Keratinocyte (primary cell): ENCODE data around the gene GPR173. TPM values are rescaled to one million over a fixed set of nuclear protein-coding genes. Genes with fewer than 3 reads are reported as not detected.

Experiments
- DNase-seq: peaks from one replicate; pipeline ENCODE4 v3.0.0-alpha.2; 2011; ENCODE audit warnings: low read depth, missing footprints, low spot score
- FAIRE-seq: peaks from 2 replicates; lab custom pipeline; 2011; peaks lifted over from hg19 to GRCh38; lab: Jason Lieb, UNC
- H2AFZ ChIP-seq: 2 replicates; pipeline ENCODE4 v1.6.0; 2012; ENCODE audit warnings: low read length, control low read depth, inconsistent platforms; ENCODE audit not compliant: control insufficient read depth
- H3K27ac ChIP-seq: 2 replicates; pipeline ENCODE4 v1.5.1; 2011; ENCODE audit warnings: low read length; ENCODE audit not compliant: control insufficient read depth, insufficient read depth
- H3K27me3 ChIP-seq: 3 replicates; pipeline ENCODE4 v1.6.0; 2011; ENCODE audit warnings: low read length; ENCODE audit not compliant: control insufficient read depth, insufficient read depth; ENCODE audit errors: extremely low read depth
- H3K36me3 ChIP-seq, 2 experiments: 2 replicates in 1 of 2; 3 replicates in 1 of 2; pipeline ENCODE4 v1.5.1; 2011; ENCODE audit warnings: low read length in 2 of 2, mild to moderate bottlenecking in 1 of 2; ENCODE audit not compliant: control insufficient read depth in 2 of 2, insufficient read depth in 2 of 2; ENCODE audit errors: extremely low read depth in 1 of 2
- H3K4me1 ChIP-seq: 3 replicates; pipeline ENCODE4 v1.5.1; 2011; ENCODE audit warnings: low read length; ENCODE audit not compliant: control insufficient read depth, insufficient read depth; ENCODE audit errors: extremely low read depth
- H3K4me2 ChIP-seq: 3 replicates; pipeline ENCODE4 v1.6.0; 2011; ENCODE audit warnings: low read depth, low read length; ENCODE audit not compliant: control insufficient read depth, insufficient read depth; ENCODE audit errors: extremely low read depth
- H3K4me3 ChIP-seq, 3 experiments: fragments of 200-600 bp in 1 of 3; sonication (generic) in 1 of 3; 2 replicates in 2 of 3; 3 replicates in 1 of 3; pipeline ENCODE4 v1.5.1; 2011 to 2016; ENCODE audit warnings: low read length in 3 of 3, mild to moderate bottlenecking in 3 of 3, control low read depth in 2 of 3, inconsistent platforms in 1 of 3, low read depth in 1 of 3, mixed read lengths in 1 of 3, mixed run types in 1 of 3, moderate library complexity in 1 of 3; ENCODE audit not compliant: control insufficient read depth in 2 of 3, insufficient read depth in 2 of 3; ENCODE audit errors: extremely low read depth in 1 of 3
- H3K79me2 ChIP-seq: 2 replicates; pipeline ENCODE4 v1.6.0; 2012; ENCODE audit warnings: low read length; ENCODE audit not compliant: control insufficient read depth, insufficient read depth
- H3K9ac ChIP-seq: 3 replicates; pipeline ENCODE4 v1.6.0; 2011; ENCODE audit warnings: low read length; ENCODE audit not compliant: control insufficient read depth, insufficient read depth; ENCODE audit errors: extremely low read depth
- H3K9me1 ChIP-seq: 3 replicates; pipeline ENCODE4 v1.6.0; 2011; ENCODE audit warnings: low read length; ENCODE audit not compliant: control insufficient read depth, insufficient read depth; ENCODE audit errors: extremely low read depth
- H3K9me3 ChIP-seq: 2 replicates; pipeline ENCODE4 v1.5.1; 2012; ENCODE audit warnings: low read depth, low read length; ENCODE audit not compliant: control insufficient read depth
- H4K20me1 ChIP-seq: 3 replicates; pipeline ENCODE4 v1.6.0; 2011; ENCODE audit warnings: low read length; ENCODE audit not compliant: control insufficient read depth, insufficient read depth; ENCODE audit errors: extremely low read depth
- EZH2 ChIP-seq: IDR thresholded peaks from one replicate; pipeline ENCODE4 v1.6.1; 2012; ENCODE audit warnings: inconsistent platforms, mild to moderate bottlenecking, low read length, moderate library complexity
- dilution Hi-C: fragments of 300-500 bp; cut with MboI; formaldehyde crosslinking; loops from one replicate; pipeline ENCODE4 v1.7.0; 2020; ENCODE audit warnings: low sequenced_read_pairs; ENCODE audit not compliant: extremely low pct_ligation_motif_present
- polyA plus RNA-seq, 5 experiments: library from polyadenylated mRNA; depleted of rRNA in 3 of 5; stranded (reverse) in 3 of 5; stranded (forward) in 1 of 5; unstranded in 1 of 5; fragments of >200 nt; gene quantifications; 1 replicate in 1 of 5; 2 replicates in 3 of 5; 3 replicates in 1 of 5; pipeline versions ENCODE4 v1.2.1 to v1.2.3, GENCODE V29; 2011 to 2012; ENCODE audit warnings: missing spikeins in 2 of 5, low read depth in 1 of 5, low replicate concordance in 1 of 5
- TF ChIP-seq, protein P1 (sequence below), 3 experiments: IDR thresholded peaks in 1 of 3; conservative IDR thresholded peaks in 1 of 3; optimal IDR thresholded peaks in 1 of 3; 2 replicates in 2 of 3; 3 replicates in 1 of 3; pipeline versions ENCODE3 to v1.5.1; 2011; ENCODE audit warnings: low read length in 3 of 3, mild to moderate bottlenecking in 3 of 3, moderate library complexity in 2 of 3, control low read depth in 1 of 3, inconsistent platforms in 1 of 3; ENCODE audit not compliant: insufficient read depth in 2 of 3; ENCODE audit errors: extremely low read depth in 1 of 3

GPR173 gene
- polyA plus RNA-seq, 1 donor (not counting 4 experiments of a cell fraction or from before 2014, with no cell fraction given): 0.08 TPM

DNA sequence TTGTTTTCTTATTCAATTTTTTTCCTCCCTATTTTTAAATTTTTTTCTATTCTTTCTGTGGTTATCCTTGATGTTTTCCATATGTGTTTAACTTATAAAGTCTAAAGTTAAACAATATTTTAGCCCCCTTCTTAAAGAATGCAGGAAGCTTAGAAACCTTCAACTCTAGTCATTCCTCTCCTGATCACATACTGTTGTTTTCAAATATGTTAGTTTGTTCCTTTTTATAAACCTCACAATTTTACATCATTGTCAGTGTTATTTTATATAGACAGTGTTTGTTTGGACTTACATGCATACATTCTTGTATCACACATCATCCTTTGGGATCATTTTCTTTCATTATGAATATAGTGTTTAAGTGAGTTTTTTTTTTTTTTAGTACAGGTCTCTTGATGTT, 76.9 kb downstream of the GPR173 start:
- Histone ChIP-seq H3K4me1 (no peaks in the 10 kb centered on the region), H3K27me3 (no peaks in the 10 kb centered on the region), H3K9ac (no peak overlapping the region), H3K36me3 (no peaks in the 10 kb centered on the region), H3K4me2 (no peak overlapping the region), H3K9me3 (no peaks in the 10 kb centered on the region), H4K20me1 (no peaks in the 10 kb centered on the region), H3K27ac (no peak overlapping the region), H3K79me2 (no peaks in the 10 kb centered on the region), H3K4me3 (no peak overlapping the region), H2AFZ (no peak overlapping the region), H3K9me1 (no peaks in the 10 kb centered on the region)
- DNase-seq: no peak
- TF ChIP-seq, protein P1, sequence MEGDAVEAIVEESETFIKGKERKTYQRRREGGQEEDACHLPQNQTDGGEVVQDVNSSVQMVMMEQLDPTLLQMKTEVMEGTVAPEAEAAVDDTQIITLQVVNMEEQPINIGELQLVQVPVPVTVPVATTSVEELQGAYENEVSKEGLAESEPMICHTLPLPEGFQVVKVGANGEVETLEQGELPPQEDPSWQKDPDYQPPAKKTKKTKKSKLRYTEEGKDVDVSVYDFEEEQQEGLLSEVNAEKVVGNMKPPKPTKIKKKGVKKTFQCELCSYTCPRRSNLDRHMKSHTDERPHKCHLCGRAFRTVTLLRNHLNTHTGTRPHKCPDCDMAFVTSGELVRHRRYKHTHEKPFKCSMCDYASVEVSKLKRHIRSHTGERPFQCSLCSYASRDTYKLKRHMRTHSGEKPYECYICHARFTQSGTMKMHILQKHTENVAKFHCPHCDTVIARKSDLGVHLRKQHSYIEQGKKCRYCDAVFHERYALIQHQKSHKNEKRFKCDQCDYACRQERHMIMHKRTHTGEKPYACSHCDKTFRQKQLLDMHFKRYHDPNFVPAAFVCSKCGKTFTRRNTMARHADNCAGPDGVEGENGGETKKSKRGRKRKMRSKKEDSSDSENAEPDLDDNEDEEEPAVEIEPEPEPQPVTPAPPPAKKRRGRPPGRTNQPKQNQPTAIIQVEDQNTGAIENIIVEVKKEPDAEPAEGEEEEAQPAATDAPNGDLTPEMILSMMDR (optimal IDR thresholded peaks at IDR 0.05 in 1 of 3, IDR thresholded peaks at IDR 0.05 in 1 of 3, conservative IDR thresholded peaks at IDR 0.05 in 1 of 3; ENCODE audit: extremely low read depth in 1 of 3, insufficient read depth in 2 of 3, low read length in 3 of 3): no peak
- TF ChIP-seq EZH2: no peak
- no peak for FAIRE-seq
- dilution Hi-C loops: no loop called here

DNA sequence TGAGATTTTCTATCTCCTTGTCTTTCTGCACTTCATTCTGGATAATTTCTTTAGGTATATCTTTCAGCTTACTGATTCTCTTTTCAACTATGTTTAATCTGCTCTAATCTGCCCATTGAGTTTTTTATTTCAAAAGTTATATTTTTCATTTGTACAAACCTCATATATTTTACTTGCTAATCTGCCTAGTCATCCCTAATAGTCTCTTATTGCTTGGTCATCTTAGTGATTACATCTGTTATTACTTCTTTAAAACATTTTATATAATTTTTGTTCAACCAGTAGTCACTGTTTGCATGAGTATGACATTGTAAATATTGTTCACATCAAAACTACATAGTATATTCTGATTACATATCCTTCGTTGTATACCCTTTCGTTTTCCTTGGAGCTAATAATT, 77.8 kb downstream of the GPR173 start:
- Histone ChIP-seq H3K4me3 (no peak overlapping the region), H3K27ac (no peak overlapping the region), H3K9me1 (no peaks in the 10 kb centered on the region), H3K36me3 (no peaks in the 10 kb centered on the region), H2AFZ (no peak overlapping the region), H3K27me3 (no peaks in the 10 kb centered on the region), H3K79me2 (no peaks in the 10 kb centered on the region), H4K20me1 (no peaks in the 10 kb centered on the region), H3K9me3 (no peaks in the 10 kb centered on the region), H3K4me1 (no peaks in the 10 kb centered on the region), H3K9ac (no peak overlapping the region), H3K4me2 (no peak overlapping the region)
- dilution Hi-C loops: no loop called here
- no peak for TF ChIP-seq EZH2
- TF ChIP-seq, protein P1 (optimal IDR thresholded peaks at IDR 0.05 in 1 of 3, IDR thresholded peaks at IDR 0.05 in 1 of 3, conservative IDR thresholded peaks at IDR 0.05 in 1 of 3; ENCODE audit: extremely low read depth in 1 of 3, insufficient read depth in 2 of 3, low read length in 3 of 3): no peak
- FAIRE-seq (no peak), DNase-seq (no peak)
